Fibroblast of lung (primary cell): ENCODE data around the gene CDKAL1.

Source experiments
- EZH2 ChIP-seq: IDR thresholded peaks from 2 replicates; pipeline ENCODE4 v1.5.1; 2012; ENCODE audit warnings: low read length, control low read depth, mild to moderate bottlenecking; ENCODE audit errors: missing control alignments
- TF ChIP-seq, protein P1 (sequence below), 2 donors: IDR thresholded peaks in 1 of 2; conservative IDR thresholded peaks in 1 of 2; 1 replicate in 1 of 2; 2 replicates in 1 of 2; pipeline ENCODE4 v1.5.1; 2011 to 2012; ENCODE audit warnings: low read length in 2 of 2, control low read depth in 1 of 2, inconsistent platforms in 1 of 2, low read depth in 1 of 2, mild to moderate bottlenecking in 1 of 2

DNA sequence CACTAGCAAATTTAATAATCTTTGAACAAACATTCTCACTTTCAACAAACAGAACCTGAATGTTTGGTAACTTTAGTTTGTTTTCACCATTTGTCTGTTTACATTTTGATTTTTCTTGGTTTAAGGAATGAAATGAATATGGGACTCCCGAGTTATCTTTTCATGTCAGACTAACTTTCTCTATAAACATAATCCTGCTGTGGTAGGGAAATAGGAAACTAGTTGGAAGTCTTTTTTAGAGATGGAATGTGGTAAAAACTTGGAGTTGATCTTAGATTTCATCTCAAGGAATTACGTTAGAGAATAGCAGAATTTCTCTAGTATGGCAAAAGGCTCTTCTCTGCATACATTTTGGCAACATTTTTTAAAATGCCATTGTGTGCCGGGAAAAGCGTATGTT is 206.5 kb downstream of the CDKAL1 start:
- TF ChIP-seq, protein P1, sequence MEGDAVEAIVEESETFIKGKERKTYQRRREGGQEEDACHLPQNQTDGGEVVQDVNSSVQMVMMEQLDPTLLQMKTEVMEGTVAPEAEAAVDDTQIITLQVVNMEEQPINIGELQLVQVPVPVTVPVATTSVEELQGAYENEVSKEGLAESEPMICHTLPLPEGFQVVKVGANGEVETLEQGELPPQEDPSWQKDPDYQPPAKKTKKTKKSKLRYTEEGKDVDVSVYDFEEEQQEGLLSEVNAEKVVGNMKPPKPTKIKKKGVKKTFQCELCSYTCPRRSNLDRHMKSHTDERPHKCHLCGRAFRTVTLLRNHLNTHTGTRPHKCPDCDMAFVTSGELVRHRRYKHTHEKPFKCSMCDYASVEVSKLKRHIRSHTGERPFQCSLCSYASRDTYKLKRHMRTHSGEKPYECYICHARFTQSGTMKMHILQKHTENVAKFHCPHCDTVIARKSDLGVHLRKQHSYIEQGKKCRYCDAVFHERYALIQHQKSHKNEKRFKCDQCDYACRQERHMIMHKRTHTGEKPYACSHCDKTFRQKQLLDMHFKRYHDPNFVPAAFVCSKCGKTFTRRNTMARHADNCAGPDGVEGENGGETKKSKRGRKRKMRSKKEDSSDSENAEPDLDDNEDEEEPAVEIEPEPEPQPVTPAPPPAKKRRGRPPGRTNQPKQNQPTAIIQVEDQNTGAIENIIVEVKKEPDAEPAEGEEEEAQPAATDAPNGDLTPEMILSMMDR (conservative IDR thresholded peaks at IDR 0.05 in 1 of 2, IDR thresholded peaks at IDR 0.05 in 1 of 2; ENCODE audit: low read depth in 1 of 2, low read length in 2 of 2): no peak
- no peak for TF ChIP-seq EZH2
